DMS153 (cell line): ENCODE data around the gene LIPA.
A peak's percentile ranks its signal among the peaks of the same experiment; 100 is the strongest.
"Not testable (repeated sequence)": the region's sequence is repeated elsewhere in the genome, so short reads cannot be mapped to it uniquely, and the experiment has no call there.

Source experiments
- DNase-seq: peaks from one replicate; lab custom pipeline; 2025; lab: John Stamatoyannopoulos, UW

The LIPA gene

DNA sequence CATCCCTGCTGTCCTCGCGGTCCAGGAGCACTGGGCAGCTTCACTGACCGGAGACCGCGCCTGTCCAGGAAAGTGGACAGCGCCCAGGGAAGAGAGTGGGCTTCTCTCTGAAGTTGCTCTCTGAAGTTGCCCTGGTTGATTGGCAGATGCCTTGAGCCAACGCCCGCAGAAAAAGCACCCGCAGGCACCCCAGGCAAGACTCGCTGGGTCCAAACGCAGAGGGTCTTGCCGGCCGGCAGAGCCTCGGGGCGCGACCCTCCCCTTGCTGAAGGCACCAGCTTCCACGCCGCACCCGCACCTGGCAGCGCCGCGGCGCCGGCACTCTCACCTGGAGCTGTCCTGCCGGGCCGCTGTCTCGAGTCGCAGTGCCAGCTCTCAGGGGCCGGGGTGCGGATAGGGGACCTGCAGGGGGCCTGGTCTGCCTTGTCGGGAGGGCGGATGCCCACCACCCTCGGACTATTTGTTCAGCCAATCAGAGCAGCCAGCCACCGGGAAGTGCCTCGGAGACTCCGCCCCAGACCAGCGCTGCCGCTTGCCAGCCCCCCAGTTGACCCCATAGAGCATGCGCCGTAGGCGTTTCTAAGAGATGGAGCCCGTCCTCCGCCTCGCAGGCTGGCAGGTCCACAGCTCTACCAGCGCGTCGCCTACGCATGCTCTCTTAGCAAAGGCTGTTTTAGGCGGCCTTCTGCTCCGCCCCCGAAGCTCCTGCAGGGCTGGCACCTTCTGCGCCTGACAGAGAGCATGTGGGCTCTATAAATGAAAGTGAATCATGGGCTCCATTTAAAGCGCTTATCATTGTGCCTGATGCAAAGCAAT is at the start of gene LIPA:
LIPA (minus strand) TSS at position 367 of the 816 bp plus-strand sequence. CDS start 4,127 bp downstream, outside the sequence.
- DNase-seq, result peak; percentile 96

DNA sequence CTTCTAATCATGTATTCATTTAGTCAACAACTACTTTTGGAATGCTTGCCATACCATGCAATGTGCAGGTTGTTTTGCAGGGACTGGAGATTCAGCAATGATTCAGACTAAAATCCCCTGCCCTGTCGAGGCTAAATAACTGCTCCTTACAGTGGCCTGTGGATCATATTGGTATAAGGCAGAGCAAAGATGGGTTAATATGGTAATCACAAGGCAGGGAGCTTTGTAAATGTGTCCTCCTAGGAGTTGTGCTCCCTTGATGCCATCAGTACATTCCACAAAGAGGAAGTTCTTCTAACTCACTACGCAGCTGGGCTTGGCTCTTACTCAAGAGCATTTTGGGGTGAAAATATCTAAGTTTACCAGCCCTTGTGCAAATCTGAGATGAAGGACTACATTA is 49.7 kb upstream of the LIPA start:
- DNase-seq, result no peak

DNA sequence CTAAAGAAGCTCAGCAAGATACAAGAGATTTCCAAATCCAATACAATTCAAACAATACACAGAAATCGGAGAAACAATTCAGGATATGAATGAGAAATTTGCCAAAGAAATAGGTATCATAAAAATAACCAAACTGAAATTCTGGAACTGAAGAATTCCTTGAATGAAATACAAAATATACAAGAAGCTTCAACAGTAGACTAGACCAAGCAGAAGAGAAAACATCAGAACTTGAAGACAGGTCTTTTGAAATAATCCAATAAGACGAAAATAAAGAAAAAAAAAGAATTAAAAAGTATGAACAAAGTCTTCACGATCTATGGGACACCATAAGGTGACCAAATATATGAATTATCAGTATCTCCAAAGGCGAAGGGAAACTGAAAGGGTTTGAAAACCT is 47.5 kb upstream of the LIPA start:
- DNase-seq, result no peak

DNA sequence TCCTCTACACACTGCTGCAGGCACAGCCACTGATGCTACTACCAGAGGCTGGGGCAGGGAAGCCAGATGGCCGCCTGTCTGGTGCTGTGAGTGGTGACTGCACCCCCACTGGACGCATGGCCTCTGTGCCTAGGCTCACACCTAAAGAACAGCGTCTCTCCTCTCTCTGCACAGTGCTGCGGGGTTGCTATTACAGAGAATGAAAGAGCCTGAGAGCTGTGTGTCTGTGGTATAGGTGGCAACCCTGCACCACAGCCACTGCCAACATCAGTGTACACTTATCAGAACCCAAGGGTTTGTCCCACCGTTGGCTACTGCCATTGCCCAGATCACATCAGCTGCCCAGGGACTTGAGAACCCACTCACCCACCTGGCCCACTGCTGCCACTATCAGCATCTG is 46.2 kb upstream of the LIPA start:
- DNase-seq, result no peak

DNA sequence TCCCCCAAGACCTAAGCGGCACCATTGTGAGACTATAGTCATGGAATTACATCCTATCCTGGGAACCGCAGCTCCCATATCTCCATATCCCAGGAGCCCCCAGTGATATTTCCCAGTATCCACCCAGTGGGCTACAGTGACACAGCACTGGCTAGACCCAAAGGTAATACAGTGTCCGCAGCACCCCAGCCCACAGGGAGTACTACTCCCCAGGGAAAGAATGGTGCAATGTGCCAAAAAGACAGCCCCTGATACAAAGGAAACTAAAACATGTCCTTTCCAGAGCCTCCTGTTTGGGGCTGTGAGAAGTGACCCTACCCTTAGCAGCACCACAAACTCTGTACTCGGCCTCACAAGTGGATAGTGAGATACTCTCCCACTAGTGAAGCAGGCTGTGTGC is 45.8 kb upstream of the LIPA start:
- DNase-seq, result no peak

DNA sequence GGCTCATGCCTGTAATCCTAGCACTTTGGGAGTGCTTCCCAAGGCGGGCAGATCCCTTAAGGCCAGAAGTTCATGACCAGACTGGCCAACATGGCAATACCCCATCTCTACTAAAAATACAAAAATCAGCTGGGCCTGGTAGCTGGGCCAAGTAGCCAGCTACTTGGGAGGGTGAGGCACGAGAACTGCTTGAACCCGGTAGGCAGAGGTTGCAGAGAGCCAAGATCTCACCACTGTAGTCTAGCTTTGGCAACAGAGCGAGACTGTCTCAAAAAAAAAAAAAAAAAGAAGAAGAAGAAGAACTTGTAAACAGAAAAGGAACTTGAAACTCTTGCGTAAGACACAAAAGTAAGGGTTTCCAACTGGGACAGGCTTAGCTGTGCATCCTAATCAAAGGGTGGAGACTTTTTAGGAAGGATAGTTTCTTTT is 44.7 kb upstream of the LIPA start:
- DNase-seq, result no peak

DNA sequence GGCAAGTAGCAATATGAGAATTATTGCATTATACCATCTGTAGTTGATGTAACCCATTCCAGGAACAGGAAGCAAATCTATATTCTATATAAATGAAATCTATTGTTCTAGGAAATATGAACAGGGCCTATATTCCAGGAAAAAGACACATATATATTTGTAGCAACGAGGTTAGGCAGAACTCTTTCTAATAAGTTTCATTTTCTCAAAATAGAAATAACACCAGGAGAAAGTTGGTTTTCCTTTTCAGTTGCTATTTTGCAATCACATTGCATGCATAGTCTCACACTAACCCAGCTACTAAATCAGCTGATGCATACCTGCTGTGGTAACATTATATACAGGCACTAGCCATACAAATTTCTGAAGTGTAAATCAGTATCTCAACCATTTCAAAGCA is 44.0 kb upstream of the LIPA start:
- DNase-seq, result no peak

DNA sequence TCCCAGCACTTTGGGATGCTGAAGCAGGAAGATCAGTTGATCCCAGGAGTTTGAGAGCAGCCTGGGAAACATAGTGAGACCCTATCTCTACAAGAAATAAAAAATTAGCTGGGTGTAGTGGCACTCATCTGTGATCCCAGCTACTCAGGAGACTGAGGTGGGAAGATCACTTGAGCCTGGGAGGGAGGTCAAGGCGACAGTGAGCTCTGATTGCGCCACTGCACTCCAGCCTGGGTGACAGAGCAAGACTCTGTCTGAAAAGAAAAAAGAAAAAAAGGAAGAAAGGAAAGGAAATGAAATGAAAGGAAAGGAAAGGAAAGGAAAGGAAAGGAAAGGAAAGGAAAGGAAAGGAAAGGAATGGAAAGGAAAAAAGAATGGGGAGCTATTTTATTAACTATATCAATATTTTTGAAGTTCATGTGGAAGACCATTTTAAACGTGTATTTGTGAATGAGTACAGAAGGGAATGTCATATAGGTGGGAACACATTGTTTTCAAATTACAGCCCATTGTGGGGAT is 43.2 kb upstream of the LIPA start:
- DNase-seq, result no peak

DNA sequence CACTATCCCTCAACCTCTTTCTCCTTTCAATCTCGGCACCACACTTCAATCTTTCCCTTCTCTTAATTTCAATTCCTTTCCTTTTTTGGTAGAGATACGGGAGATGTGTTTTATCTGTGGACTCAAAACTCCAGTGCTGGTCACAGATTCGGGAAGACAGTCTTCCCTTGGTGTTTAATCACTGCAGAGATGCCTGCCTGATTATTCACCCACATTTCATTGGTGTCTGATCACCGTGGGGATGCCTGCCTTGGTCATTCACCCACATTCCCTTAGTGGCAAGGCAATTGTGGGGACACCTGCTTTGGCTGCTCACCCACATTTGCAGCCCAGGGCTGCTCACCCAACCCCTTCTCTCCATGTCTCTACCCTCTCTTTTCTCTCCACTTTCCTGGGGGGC is 33.7 kb upstream of the LIPA start:
- not testable (repeated sequence) for DNase-seq

DNA sequence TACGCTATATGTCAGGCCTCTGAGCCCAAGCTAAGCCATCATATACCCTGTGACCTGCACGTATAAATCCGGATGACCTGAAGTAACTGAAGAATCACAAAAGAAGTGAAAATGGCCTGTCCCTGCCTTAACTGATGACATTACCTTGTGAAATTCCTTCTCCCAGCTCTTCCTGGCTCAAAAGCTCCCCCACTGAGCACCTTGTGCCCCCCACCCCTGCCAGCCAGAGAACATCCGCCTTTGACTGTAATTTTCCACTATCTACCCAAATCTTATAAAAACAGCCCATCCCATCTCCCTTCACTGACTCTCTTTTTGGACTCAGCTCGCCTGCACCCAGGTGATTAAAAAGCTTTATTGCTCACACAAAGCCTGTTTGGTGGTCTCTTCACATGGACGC is 33.1 kb upstream of the LIPA start:
- DNase-seq, result not testable (repeated sequence)

DNA sequence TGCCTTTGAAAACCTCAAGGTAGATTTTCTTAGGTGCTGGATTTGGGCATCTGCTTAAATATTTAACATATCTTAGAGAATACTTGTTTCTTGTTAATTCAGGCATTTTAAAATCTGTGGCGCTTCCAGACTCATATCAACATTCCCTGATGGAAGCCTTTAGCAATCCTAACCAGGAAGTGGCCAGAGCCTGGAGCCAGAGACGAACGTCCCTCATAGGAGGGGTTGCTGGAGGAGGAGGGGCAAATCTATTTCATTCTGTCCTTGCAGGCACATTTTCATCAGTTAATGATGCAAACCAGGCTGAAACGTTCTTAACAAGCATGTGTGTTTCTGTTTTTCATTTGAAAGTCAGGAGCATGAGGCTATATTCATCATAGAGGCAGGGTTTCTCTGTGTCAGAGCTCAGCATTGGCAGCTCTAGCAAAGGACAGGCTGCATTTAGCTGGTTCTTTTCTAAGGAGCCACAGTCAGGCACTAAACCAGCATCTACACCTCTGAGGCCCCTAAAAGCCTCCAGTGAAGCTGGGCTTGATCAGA is 32.4 kb upstream of the LIPA start:
- peak; percentile 48 for DNase-seq

DNA sequence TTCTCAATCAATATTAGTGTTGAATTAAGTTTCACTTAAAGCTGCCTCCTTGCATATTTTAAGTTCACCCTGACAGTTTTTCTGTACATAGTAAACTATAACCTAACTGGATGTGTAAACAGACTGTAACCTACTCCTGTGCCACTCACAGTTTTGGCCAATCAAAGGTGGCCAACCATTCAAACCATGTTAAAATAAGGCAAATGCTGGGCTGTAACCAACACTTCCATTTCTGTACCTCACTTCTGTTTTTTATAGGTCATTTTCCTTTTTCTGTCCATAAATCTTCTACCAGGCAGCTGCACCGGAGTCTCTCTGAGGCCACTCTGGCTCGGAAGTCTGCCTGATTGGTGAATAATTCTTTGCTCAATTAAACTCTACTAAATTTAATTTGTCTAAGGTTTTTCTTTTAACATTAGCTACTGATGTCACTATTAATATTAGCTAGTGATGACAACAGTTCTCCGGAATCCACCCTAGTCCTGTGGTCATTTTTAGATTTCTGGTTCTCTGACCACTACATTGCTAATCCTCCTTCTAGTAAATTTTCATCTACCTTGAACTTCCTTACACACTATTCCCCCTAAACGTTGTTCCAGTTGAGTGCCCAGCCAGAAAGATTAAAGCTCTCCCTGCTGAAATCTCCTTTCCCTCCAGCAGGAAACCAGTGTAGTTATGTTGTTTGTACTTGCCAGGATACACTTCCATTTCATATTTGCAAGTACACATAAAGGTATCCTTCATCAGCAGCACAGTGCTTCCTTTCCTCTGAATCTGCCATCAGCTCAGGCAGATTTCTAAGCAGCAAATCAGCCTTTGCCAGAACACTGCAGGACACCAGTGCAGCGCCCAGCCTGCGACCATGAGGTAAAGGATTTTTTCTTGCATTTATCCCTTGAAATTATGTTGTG is 31.7 kb upstream of the LIPA start:
- peak; percentile 48 for DNase-seq

DNA sequence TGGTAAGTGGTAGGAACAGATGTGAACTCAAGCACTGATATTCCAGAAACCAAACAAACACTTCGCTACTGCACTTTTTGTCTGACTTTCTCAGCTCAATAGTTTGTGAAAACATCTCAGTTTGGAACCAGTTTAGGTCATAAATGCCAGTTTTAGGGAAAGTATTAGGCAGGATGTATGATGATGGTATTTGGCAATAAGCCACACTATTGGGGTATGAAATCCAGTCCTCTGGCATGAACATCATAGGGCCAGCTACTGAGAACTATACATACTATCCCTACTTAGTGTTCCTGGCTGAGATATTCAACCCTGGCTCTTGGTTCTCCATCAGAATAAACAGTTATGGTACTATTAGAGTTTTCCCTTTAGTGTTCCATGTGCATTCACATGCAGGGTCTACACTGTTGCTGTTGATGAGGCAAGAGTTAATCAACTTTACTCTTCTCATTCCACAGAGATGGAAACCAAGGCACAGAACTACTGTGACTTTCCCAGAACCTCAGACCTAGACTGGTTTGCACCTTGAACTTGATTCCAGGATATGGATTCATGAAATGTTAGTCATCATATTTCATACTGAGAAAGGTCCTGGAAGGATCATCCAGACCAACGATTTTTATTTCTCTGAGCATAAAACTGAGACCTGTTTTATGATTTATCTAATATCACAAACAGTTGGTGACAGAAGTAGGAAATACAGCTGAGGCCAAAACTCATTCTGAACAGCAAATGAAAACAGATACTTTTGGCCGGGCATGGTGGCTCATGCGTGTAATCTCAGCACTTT is 30.2 kb upstream of the LIPA start:
- no peak for DNase-seq

DNA sequence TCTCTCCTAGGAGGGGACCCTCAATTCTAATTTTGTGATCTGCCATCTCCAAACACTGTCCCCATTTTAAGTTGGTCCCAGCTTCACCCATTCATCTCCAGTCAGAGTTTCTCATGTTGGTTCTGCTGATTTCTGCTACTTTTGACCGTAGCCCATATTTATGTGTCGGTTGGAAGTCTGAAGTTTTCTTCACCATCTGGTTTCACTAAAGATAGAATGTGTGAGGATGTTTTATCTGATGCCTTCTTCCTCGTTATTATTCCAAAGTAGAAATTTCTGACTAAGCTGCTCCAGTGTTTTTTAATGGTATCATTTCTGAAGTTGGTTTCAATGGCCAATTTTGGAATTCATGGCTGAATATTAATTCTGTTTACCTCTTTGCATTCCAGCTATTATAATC is 28.9 kb upstream of the LIPA start:
- DNase-seq, result no peak

DNA sequence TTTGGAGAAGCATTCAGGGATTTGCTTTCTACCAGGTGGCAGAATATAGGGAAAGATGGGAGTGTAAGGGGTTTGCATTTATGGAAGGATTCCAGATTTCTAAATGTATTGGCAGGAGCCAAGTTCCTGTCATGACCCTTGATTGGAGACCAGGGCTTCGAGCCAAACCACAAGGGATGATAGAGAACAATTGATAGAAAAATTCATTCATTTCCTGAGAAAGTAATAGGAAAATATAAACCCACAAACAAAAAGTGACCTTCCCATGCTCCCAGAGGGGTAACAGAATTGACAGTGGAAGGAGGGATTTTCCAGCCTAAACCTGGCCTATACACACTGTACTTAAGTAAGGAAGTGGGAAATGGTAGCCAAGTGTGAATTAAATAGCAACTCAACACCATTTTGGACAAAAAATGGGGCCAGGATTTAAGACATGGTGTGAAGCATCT is 27.9 kb upstream of the LIPA start:
- DNase-seq, result no peak

DNA sequence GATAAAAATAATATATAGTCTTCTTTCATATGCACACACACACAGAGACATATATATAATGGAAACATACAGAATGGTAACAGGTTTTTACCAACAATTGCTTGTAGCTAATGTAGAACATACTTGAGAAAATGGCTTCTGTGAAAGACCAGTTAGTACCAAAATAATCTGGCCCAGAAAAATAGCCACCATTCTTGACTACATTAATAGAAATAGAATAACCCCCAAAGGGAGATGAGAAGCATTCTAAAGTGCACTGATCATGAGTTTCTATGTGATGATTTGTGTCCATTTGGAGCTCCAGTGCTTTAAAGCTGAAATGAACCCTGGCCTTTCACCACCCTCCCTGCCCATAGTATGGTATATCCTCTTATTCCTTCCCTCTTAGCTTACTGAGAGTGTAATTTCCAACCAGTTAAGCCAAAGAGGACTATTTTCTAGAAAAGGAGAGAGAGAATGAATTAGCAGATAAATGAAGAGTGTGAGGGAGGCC is 27.4 kb upstream of the LIPA start:
- no peak for DNase-seq

DNA sequence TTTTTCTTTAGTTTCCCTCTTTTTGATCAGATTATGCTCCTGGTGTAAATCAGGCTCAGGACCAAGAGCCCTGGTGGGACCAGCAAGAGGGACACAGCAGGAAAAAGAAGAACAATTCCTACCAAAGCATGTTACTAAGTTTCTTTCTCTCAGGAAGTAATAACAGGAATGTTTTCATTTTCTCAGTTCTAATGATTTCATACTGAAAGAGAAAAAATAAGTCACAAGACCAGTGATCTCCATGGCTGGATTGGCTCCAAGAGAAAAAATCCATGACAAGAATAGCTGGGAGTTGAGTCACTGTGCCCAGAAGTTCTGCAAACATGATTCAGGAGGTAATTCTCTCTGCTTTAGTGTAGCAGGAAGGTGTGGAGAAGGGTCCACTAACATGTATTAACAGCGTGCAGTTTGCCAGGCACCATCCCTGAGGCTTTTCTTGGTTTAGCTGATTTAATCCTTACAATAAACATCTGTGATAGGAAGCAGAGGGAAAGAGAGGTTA is 26.5 kb upstream of the LIPA start:
- no peak for DNase-seq

DNA sequence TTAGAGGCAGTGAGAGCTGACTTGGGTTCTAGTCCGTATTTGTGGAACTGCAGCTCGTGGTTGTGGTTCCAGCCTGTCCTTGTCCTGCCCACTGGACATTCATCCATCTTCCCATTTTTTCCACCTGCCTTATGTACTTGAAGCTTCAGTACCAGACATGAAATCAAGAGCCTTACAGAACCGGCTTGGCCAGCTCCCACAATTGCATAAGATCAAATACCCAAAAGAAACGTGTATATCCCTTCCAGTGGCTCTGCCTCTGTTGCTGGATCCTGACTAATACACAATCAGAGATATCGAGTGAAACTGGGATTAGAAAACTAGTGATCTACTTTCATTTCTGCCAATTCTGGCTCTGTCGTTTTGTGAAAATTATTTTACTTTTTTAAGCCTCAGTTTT is 23.8 kb upstream of the LIPA start:
- no peak for DNase-seq

DNA sequence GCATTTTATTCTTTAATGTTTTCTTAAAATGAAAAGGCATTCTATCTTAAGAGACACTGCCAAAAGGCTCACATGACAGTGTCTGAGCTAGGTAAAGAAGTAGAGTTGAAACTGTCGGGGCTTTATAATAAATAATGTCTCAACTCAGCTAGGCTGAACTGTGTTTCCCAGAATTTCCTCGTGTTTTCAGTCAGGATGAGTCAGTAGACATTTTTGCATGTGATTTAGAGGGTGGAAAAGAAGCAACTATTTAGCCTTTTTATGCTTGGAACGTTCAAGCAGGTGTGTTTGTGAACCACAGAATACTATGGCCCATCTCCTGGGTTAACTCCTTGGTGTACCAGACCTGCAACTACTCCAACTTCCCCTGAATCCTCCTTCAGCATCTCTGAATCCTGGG is 23.4 kb upstream of the LIPA start:
- no peak for DNase-seq

DNA sequence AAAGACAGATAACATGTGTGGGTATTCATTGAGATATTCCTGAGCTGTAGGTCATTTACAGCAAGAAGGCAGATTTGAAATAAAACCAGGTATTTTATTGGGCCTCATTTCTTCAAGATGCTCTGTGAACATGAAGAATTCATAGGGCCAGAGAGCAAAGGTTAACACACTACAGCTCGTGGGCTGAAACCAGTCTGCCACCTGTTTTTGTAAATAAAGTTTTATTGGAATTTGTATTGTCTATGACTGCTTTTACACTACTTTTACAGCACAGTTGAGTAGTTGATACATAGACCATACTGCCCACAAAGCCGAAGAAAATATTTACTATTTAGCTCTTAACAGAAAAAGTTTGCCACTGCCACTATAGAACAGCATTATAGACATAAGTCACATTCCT is 22.1 kb upstream of the LIPA start:
- no peak for DNase-seq

DNA sequence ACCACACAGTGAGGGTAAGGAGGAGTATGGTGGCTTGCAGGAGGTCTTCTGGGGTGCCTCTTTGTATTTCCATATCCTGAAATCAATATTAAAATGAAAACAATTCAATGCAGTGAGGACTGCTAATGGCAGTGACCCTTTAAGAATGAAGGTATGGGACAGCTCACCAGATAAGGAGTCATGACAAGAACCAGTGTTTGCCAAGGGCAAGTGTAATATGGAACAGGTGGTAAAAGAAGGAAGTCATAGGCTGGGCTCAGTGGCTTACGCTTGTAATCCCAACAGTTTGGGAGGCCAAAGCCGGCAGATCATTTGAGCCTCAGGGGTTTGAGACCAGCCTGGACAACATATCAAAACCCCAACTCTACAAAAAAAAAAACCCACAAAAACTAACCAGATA is 20.0 kb upstream of the LIPA start:
- DNase-seq, result no peak

DNA sequence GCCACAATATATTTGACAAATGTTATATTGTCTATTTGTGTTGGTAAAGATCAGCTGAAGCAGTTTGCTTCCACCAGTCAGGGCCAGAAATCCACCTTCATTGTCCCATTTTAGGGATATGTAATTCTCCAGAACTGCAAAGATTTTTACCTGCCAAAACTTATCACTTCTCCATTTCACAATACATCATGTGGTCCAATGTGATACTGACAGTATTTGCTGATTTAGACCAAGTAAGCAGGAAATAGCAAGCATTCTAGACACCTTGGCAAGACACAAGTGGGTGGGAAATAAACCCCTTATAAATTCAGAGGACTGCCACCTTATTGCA is 18.5 kb upstream of the LIPA start:
- DNase-seq, result no peak
